GM18858 (cell line): Measurements from ENCODE around the gene DNAH17.

Experiments used
- ATAC-seq: cut with Tn5 transposase; IDR thresholded peaks from one replicate; pipeline ENCODE4 v1.9.1; 2021; ENCODE audit not compliant: unreplicated experiment

The DNAH17 gene

GRCh38 chr17:78550464-78550863 lies 26.7 kb downstream of the DNAH17 start:
- no peak for ATAC-seq

GRCh38 chr17:78548725-78549124 lies 28.5 kb downstream of the DNAH17 start:
- no peak for ATAC-seq

GRCh38 chr17:78547035-78547434 lies 30.2 kb downstream of the DNAH17 start:
- no peak for ATAC-seq

GRCh38 chr17:78546476-78546875 lies 30.7 kb downstream of the DNAH17 start:
- no peak for ATAC-seq

GRCh38 chr17:78544881-78545755 lies 32.1 kb downstream of the DNAH17 start:
- ATAC-seq = no peak

- no peak for ATAC-seq
Observed at GRCh38 chr17:78541488-78542206, 35.5 kb downstream of the DNAH17 start.

- ATAC-seq = no peak
Observed at GRCh38 chr17:78539781-78540180, 37.4 kb downstream of the DNAH17 start.

- ATAC-seq = no peak
Observed at GRCh38 chr17:78538033-78538776, 39.0 kb downstream of the DNAH17 start.

GRCh38 chr17:78537217-78537860 lies 39.9 kb downstream of the DNAH17 start:
- no peak for ATAC-seq

GRCh38 chr17:78535273-78536197 lies 41.7 kb downstream of the DNAH17 start:
- ATAC-seq = no peak

GRCh38 chr17:78534492-78535272 lies 42.5 kb downstream of the DNAH17 start:
- ATAC-seq = no peak

GRCh38 chr17:78532922-78533640 lies 44.1 kb downstream of the DNAH17 start:
- no peak for ATAC-seq

- ATAC-seq = no peak
Observed at GRCh38 chr17:78532311-78532710, 44.9 kb downstream of the DNAH17 start.

GRCh38 chr17:78530675-78531074 lies 46.5 kb downstream of the DNAH17 start:
- ATAC-seq = no peak

- no peak for ATAC-seq
Observed at GRCh38 chr17:78529871-78530670, 47.1 kb downstream of the DNAH17 start.

GRCh38 chr17:78529251-78529650 lies 47.9 kb downstream of the DNAH17 start:
- ATAC-seq = no peak

- no peak for ATAC-seq
Observed at GRCh38 chr17:78528541-78528940, 48.7 kb downstream of the DNAH17 start.

- no peak for ATAC-seq
Observed at GRCh38 chr17:78527345-78527744, 49.9 kb downstream of the DNAH17 start.
